PC-9 (cell line): Measurements from ENCODE around the gene TOP1.

Experiments
- EZH2 ChIP-seq: fragments of 200-600 bp; sonication (generic); IDR thresholded peaks from 2 replicates; pipeline ENCODE4 v1.8.0; 2017; ENCODE audit warnings: antibody characterized with exemption, low read depth
- TF ChIP-seq, protein P1 (sequence below): fragments of 200-600 bp; sonication (generic); conservative IDR thresholded peaks from 2 replicates; pipeline ENCODE4 v1.6.1; 2017; ENCODE audit warnings: mixed run types, antibody characterized with exemption, mild to moderate bottlenecking, moderate library complexity

DNA sequence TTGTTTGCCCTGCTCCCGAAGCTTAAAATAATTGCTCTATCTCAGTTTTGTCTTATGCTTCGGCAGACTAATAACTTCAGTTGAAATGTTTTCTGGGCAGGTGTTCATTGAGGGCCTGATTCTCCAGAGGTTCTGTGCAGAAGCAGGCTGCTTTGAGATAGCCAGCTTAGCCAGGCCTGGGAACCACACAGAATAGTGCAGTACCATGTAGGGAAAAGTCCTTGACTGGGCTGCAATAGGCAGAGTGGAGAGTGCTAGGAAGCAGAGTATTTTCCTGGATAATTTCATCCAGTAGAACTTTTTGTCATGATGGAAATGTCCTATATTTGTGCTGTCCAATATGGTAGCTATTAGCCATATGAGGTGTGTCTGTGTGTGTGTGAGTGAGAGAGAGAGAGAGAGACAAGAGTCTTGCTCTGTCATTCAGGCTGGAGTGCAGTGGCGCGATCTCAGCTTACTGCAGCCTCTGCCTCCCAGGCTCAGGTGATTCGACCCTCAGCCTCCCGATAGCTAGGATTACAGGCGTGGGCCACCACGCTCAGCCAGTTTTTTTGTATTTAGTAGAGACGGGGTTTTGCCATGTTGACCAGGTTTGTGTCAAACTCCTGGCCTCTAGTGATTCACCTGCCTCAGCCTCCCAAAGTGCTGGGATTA is 15.9 kb downstream of the TOP1 start:
- TF ChIP-seq, protein P1, sequence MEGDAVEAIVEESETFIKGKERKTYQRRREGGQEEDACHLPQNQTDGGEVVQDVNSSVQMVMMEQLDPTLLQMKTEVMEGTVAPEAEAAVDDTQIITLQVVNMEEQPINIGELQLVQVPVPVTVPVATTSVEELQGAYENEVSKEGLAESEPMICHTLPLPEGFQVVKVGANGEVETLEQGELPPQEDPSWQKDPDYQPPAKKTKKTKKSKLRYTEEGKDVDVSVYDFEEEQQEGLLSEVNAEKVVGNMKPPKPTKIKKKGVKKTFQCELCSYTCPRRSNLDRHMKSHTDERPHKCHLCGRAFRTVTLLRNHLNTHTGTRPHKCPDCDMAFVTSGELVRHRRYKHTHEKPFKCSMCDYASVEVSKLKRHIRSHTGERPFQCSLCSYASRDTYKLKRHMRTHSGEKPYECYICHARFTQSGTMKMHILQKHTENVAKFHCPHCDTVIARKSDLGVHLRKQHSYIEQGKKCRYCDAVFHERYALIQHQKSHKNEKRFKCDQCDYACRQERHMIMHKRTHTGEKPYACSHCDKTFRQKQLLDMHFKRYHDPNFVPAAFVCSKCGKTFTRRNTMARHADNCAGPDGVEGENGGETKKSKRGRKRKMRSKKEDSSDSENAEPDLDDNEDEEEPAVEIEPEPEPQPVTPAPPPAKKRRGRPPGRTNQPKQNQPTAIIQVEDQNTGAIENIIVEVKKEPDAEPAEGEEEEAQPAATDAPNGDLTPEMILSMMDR: no peak
- TF ChIP-seq EZH2: no peak
